NCI-H510A treated with DMSO at 0.1 percent for 48 hours (cell line): ENCODE data around the gene VPS13C.

Source experiments
- DNase-seq: peaks from one replicate; lab custom pipeline; 2025; lab: John Stamatoyannopoulos, UW

The VPS13C gene

GRCh38 chr15:61815356-61816083 is 244.7 kb downstream of the VPS13C start:
- no peak for DNase-seq

DNA sequence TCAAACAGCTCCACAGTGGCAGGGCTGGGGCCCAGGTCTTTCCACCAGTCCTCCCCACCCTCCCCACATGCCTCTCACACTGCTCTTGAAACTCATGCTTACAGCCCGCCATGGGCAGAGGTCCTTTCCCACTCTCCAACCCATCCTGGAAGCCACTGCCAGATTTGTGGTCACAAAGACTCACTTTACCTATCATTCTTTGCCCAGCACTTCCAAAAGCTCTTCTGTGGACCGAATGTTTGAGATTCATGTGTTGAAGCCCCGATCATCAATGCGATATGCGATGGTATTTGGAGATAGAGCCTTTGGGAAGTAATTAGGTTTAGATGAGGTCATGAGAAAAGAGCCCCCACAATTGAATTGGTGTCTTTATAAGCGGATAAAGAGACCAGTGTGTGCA is 247.8 kb downstream of the VPS13C start:
- DNase-seq, result no peak

DNA sequence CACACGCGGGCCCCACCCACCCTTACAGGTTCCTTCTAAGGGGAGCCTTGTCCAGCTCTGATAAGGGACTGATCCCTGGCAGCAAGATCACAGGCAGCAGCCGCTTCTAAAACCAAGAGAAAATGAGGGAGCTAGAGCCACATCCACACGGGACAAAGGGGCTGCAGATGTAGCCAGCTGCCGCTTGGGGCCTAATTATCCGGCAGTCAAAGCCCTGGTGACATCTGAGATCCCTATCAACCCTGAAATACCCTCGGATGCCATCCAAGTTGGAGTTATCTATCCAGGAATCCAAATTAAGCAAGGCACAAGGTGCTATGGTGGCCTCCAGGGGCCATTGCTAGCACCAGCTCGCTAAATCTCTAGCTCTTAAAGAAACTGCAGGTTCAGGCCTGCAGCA is 248.3 kb downstream of the VPS13C start:
- no peak for DNase-seq

- DNase-seq, result no peak
Observed at GRCh38 chr15:61809216-61809615, 251.0 kb downstream of the VPS13C start.

DNA sequence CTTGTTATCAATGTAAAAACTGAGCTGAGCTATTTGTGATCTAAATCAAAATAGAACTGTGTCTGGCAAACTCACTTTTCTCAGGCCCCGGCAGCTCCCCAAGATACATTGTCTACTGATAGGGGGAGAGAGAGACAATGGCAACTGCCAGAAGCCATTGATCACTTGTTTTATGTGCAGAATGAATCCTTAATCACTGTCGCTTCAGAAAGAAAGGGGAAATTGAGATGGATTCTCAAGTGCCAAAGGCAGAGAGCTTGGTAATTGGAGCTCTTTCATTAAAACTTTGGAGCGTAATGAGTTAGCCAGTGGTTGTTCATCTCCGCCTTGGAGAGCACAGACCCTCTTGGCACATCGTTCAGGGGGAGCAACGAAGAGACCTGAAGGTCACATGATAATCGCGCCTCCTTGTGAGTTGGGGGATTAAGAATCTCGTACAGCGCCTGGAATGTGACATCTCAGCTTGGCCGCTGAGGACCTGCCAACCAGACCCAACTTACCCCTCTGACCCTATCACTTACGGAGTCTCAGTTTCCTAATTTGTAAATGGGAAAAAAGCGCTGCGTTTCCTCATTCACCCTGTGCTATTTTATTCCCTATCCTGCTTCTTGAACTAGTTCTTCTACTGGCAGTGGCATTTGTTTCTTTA is 252.8 kb downstream of the VPS13C start:
- no peak for DNase-seq
